Sigmoid colon (tissue), 7 donors: ENCODE results near the gene TP53I13. TPM values are rescaled to one million over a fixed set of nuclear protein-coding genes. Genes with fewer than 3 reads are reported as not detected.

ENCODE experiments used
- DNase-seq: peaks from one replicate; pipeline ENCODE4 v3.0.0-alpha.2; 2019
- H3K27ac ChIP-seq, 4 donors: fragments of 200-600 bp; sonication (generic); one replicate each; pipeline ENCODE4 v1.5.1; 2016 to 2019; ENCODE audit warnings: mild to moderate bottlenecking in 1 of 4
- H3K27me3 ChIP-seq, 3 donors: fragments of 200-600 bp; sonication (generic); one replicate each; pipeline ENCODE4 v1.5.1; 2019; ENCODE audit warnings: mild to moderate bottlenecking in 1 of 3
- H3K36me3 ChIP-seq, 4 donors: fragments of 200-600 bp; sonication (generic); one replicate each; pipeline ENCODE4 v1.5.1; 2016 to 2019
- H3K4me1 ChIP-seq, 4 donors: fragments of 200-600 bp; sonication (generic); one replicate each; pipeline ENCODE4 v1.5.1; 2017 to 2019
- H3K4me3 ChIP-seq, 4 donors: fragments of 200-600 bp; sonication (generic); one replicate each; pipeline ENCODE4 v1.5.1; 2017 to 2019; ENCODE audit warnings: mild to moderate bottlenecking in 2 of 4, moderate library complexity in 1 of 4
- H3K9me3 ChIP-seq, 4 donors: fragments of 200-600 bp in 3 of 4; sonication (generic) in 3 of 4; one replicate each; pipeline versions ENCODE4 v1.5.1 to v1.6.1; 2013 to 2019
- CTCF ChIP-seq, 4 experiments: fragments of 450-650 bp in 3 of 4; fragments of 200-600 bp in 1 of 4; IDR thresholded peaks; one replicate each; pipeline ENCODE4 v1.5.1; 2016 to 2019; ENCODE audit warnings: antibody characterized with exemption in 4 of 4, mild to moderate bottlenecking in 3 of 4, moderate library complexity in 2 of 4
- EP300 ChIP-seq, 4 donors: sonication (generic); formaldehyde crosslinking; IDR thresholded peaks; one replicate each; pipeline ENCODE4 v1.6.1; 2017; ENCODE audit warnings: antibody characterized with exemption in 4 of 4
- POLR2A ChIP-seq, 2 donors: fragments of 450-650 bp; IDR thresholded peaks; one replicate each; pipeline ENCODE4 v1.6.1; 2016; ENCODE audit warnings: antibody characterized with exemption in 2 of 2, mild to moderate bottlenecking in 2 of 2, moderate library complexity in 2 of 2
- POLR2AphosphoS5 ChIP-seq, 4 donors: sonication (generic); formaldehyde crosslinking; IDR thresholded peaks; one replicate each; pipeline ENCODE4 v1.6.1; 2017; ENCODE audit warnings: antibody characterized with exemption in 4 of 4
- WGBS, 2 donors: extraction: QIAGEN DNeasy Blood & Tissue Kit; methylation state at CpG; one replicate each; pipeline ENCODE4 v1.1.7; 2013; 5-methylcytosine and 5-hydroxymethylcytosine counted together
- intact Hi-C: fragments of 100-400 bp; cut with DNase I; formaldehyde crosslinking; loops from one replicate; pipeline ENCODE4 v1.15.1; 2023
- polyA plus RNA-seq, 3 donors: library from polyadenylated mRNA; stranded (reverse); fragments of 200-250 nt; gene quantifications; one replicate each; pipeline ENCODE4 v1.2.3, GENCODE V29; 2013
- total RNA-seq, 4 donors: library from RNA; depleted of rRNA; stranded (reverse); fragments of >200 nt; gene quantifications; one replicate each; pipeline ENCODE4 v1.1.0, GENCODE V29; 2016
- donor health status: healthy with polysubstance abuse.
- donor health status: Bipolar disorder and iron deficiency.
- donor health status: healthy.

Gene TP53I13
- total and polyA plus RNA-seq, 7 donors = 14.4 to 79.0 (median 31.2) TPM

GRCh38 chr17:29618272-29619065, 50.0 kb downstream of the TP53I13 start:
- intact Hi-C loops = loop anchor here (5.0 to 10.0 kb wide), 2 partner anchors 36 to 146 kb away; no protein-coding TSS in a partner anchor

GRCh38 chr17:29619251-29619650, 50.8 kb downstream of the TP53I13 start:
- Histone ChIP-seq H3K4me3 (no peak overlapping the region), H3K27ac (peak overlapping the region in 2 of 4 donors; percentile 38 to 65), H3K9me3 (no peaks in the 10 kb centered on the region), H3K27me3 (no peaks in the 10 kb centered on the region), H3K4me1 (peaks cover 0 to 88% (median 71%) of the 10 kb centered on the region in 4 donors), H3K36me3 (no peaks in the 10 kb centered on the region)
- TF ChIP-seq EP300 (IDR thresholded peaks at IDR 0.05) (no peak), POLR2A (IDR thresholded peaks at IDR 0.05) (no peak), POLR2AphosphoS5 (IDR thresholded peaks at IDR 0.05) (no peak), CTCF (IDR thresholded peaks at IDR 0.05) (no peak)
- peak; percentile 61 for DNase-seq
- intact Hi-C loops = loop anchor here (5.0 to 10.0 kb wide), 2 partner anchors 37 to 146 kb away; no protein-coding TSS in a partner anchor

More at GRCh38 chr17:29618272-29619065, 50.0 kb downstream of the TP53I13 start:
- DNase-seq = peak; percentile 63
- H3K4me1 ChIP-seq = peaks cover 0 to 96% (median 79%) of the 10 kb centered on the region in 4 donors
- H3K9me3 ChIP-seq = no peaks in the 10 kb centered on the region
- WGBS, 2 donors = 27 to 43% methylated on average over 22 of the region's 22 CpGs
- TF ChIP-seq POLR2A (IDR thresholded peaks at IDR 0.05) (no peak), CTCF (IDR thresholded peaks at IDR 0.05) (peak in 2 of 4 experiments; percentile 1)
- H3K36me3 ChIP-seq = no peaks in the 10 kb centered on the region
- peak overlapping the region; percentile 10 to 68 (median 53) for H3K27ac ChIP-seq
- H3K4me3 ChIP-seq = peak overlapping the region in 3 of 4 donors; percentile 35 to 44 (median 39)
- no peaks in the 10 kb centered on the region for H3K27me3 ChIP-seq

- no peaks in the 10 kb centered on the region for H3K27me3 ChIP-seq
- no peak overlapping the region for H3K4me3 ChIP-seq
- no peak for TF ChIP-seq CTCF (IDR thresholded peaks at IDR 0.05)
- no peak for TF ChIP-seq EP300 (IDR thresholded peaks at IDR 0.05)
- no peak for TF ChIP-seq POLR2A (IDR thresholded peaks at IDR 0.05)
- no peak for TF ChIP-seq POLR2AphosphoS5 (IDR thresholded peaks at IDR 0.05)
- intact Hi-C loops = loop anchor here (10.0 kb wide), 1 partner anchor 315 kb away; the partner anchor contains the start of gene SSH2
- peak; percentile 48 for DNase-seq
- H3K27ac ChIP-seq = peak overlapping the region in 2 of 4 donors; percentile 9 to 65
- H3K9me3 ChIP-seq = no peaks in the 10 kb centered on the region
- H3K4me1 ChIP-seq = peaks cover 0 to 81% (median 61%) of the 10 kb centered on the region in 4 donors
- no peaks in the 10 kb centered on the region for H3K36me3 ChIP-seq
- 92 to 96% methylated on average over 4 of the region's 4 CpGs for WGBS, 2 donors
Observed at GRCh38 chr17:29620271-29620670, 51.8 kb downstream of the TP53I13 start.

GRCh38 chr17:29620779-29621500, 52.4 kb downstream of the TP53I13 start:
- Histone ChIP-seq H3K36me3 (no peaks in the 10 kb centered on the region), H3K4me1 (peaks cover 0 to 75% (median 55%) of the 10 kb centered on the region in 4 donors), H3K9me3 (no peaks in the 10 kb centered on the region), H3K4me3 (peak overlapping the region in 1 of 4 donors; percentile 75), H3K27ac (peak overlapping the region; percentile 77 to 92 (median 86)), H3K27me3 (no peaks in the 10 kb centered on the region)
- 95 to 96% methylated on average over 12 of the region's 12 CpGs for WGBS, 2 donors
- intact Hi-C loops = loop anchor here (10.0 kb wide), 1 partner anchor 314 kb away; the partner anchor contains the start of gene SSH2
- TF ChIP-seq POLR2A (IDR thresholded peaks at IDR 0.05) (no peak), POLR2AphosphoS5 (IDR thresholded peaks at IDR 0.05) (no peak), CTCF (IDR thresholded peaks at IDR 0.05) (no peak), EP300 (IDR thresholded peaks at IDR 0.05) (no peak)
- peak; percentile 57 for DNase-seq
